ENCODE results near the gene CNPPD1. TPM values are rescaled to one million over a fixed set of nuclear protein-coding genes. Genes with fewer than 3 reads are reported as not detected.

CNPPD1 gene
- polyA plus RNA-seq, 12 donors: 28.7 to 52.0 (median 32.5) TPM; not detected in 1

DNA sequence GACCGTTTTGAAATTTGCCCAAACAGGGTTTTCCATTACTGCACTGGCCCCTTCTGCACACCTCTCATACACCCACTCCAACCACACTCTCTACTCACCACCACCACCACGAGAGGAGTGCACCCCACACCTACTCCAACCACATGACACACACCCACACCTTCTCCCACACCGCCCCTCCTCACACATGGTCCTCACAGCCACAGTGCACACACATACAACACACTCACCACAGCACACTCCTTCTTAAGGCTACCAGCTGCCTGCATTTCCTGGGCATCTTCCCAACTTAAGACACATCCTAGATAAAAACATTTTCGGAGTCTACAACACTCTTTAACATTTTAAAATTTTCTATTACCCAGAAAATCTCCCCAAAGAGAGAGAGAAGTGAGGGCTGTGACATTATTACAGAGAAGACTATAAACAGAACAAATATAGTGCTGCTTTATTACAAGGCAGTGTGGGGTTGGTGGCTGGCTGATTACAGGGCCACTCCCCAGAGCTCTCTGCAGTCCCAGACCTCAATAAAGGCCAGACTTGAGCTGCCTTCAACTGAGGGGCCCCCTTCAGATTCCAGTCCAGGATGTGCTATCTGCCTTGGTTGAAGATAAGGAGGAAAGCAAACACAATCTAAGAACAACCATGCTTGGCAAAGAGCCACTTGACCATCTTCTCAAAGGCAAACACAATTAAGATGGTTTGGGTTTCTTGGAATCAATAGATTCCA, 52.2 kb downstream of the CNPPD1 start:
- no peak for DNase-seq

DNA sequence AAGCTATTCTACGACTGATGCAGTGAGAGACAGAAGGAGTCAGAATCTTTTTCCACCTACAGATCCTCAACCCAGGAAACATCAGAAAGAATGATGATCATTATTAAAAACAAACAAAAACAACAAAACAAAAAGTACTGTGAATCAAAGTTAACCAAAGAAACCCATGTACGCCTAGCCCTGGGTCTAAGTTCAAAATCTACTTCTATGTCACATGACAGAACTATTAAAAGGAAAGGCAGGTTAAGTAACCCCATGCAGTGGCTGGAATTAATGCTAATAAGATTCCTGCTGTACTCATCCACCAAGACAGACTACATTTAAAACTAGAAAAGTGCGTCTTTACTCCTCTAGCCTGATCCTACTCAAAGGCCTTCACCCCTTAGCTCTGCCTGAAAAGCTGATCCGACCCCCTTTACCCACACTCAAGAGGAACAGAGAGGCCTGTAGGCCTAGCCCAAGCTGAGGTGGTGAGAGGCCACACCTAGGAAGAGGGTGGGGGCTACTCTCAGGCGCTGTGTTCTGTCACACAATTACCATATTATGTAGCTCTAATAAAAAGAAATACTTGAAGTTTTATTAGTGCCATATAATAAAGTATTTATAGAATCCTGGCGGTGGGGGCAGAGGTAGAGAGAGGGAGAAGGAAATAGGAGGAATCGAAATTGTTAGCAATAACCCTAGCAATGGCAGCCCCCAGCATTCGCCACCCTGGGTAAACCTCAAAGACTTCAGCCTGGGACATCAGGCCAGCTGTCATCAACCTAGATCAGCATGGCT, 53.2 kb downstream of the CNPPD1 start:
- no peak for DNase-seq

DNA sequence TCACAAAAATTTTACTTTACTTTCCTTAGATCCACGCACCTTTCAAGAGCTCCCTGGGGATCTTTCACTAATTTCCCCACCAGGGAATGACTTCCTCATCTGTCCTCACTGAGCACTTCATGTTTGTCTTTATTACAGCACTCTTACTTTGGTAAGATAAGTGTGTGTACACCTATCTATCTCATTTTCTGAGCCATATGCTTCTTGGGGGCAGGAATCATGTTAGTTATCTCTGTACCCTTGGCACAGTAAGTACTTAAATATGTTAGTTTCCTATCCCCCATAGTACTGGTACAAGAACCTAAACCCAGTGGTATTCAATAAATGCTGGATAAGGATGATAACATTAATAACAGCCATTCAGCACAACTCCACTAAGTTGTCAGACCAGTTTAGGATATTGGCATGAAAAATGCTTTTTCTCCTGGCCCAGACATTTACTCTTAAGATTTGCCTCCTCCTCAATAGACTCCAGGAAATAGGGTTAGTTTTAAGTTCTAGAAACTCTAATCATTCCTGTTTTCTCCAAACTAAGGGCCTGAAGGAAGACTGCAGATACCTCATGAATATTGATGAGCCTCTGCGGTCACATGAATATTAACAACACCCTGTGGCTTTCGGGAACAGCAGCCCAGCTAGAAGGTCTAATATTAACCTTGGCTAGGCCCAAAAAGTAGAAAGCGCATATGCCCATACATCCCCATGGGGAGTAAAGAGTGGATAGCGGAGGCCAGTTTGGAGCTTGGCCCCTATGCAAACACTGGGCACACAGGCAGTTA, 54.3 kb downstream of the CNPPD1 start:
- DNase-seq: no peak

Other genes with a start within 250 kb of the CNPPD1 start
- under 1 TPM in 3 of 12 donors, not detected in 9; 0.07 to 0.19 (median 0.07) TPM for gene CDK5R2, start 217.3 kb downstream of the CNPPD1 start, polyA plus RNA-seq (ENCODE audit: insufficient read length in 12 of 12)
- gene FEV, start 191.7 kb downstream of the CNPPD1 start, polyA plus RNA-seq (ENCODE audit: insufficient read length in 12 of 12): 1 to 10 TPM in 1 of 12 donors, under 1 TPM in 6, not detected in 5; 0.09 to 5.7 (median 0.17) TPM
- not detected for gene CRYBA2, start 183.5 kb downstream of the CNPPD1 start, polyA plus RNA-seq (ENCODE audit: insufficient read length in 12 of 12)
- gene CFAP65, start 135.4 kb downstream of the CNPPD1 start, polyA plus RNA-seq (ENCODE audit: insufficient read length in 12 of 12): under 1 TPM in 1 of 12 donors, not detected in 11; 0.08 TPM
- 10 to 100 TPM in 1 of 12 donors, under 1 TPM in 2, not detected in 9; 0.09 to 23.0 (median 0.30) TPM for gene IHH, start 116.0 kb downstream of the CNPPD1 start, polyA plus RNA-seq (ENCODE audit: insufficient read length in 12 of 12)
- 10 to 100 TPM in 11 of 12 donors, not detected in 1; 12.2 to 17.1 (median 14.7) TPM for gene NHEJ1, start 16.1 kb downstream of the CNPPD1 start, polyA plus RNA-seq (ENCODE audit: insufficient read length in 12 of 12)
- 1 to 10 TPM in 7 of 12 donors, under 1 TPM in 3, not detected in 2; 0.53 to 3.4 (median 1.1) TPM for gene SLC23A3, start 6.9 kb downstream of the CNPPD1 start, polyA plus RNA-seq (ENCODE audit: insufficient read length in 12 of 12)
- gene RETREG2, start 1.4 kb upstream of the CNPPD1 start, polyA plus RNA-seq (ENCODE audit: insufficient read length in 12 of 12): 10 to 100 TPM in 11 of 12 donors, not detected in 1; 34.8 to 80.3 (median 43.3) TPM
- gene ZFAND2B, start 29.9 kb upstream of the CNPPD1 start, polyA plus RNA-seq (ENCODE audit: insufficient read length in 12 of 12): 10 to 100 TPM in 11 of 12 donors, not detected in 1; 16.5 to 36.6 (median 24.2) TPM
- 10 to 100 TPM in 11 of 12 donors, not detected in 1; 28.3 to 42.0 (median 29.6) TPM for gene ABCB6, start 42.0 kb upstream of the CNPPD1 start, polyA plus RNA-seq (ENCODE audit: insufficient read length in 12 of 12)
- 10 to 100 TPM in 11 of 12 donors, not detected in 1; 26.7 to 49.9 (median 31.6) TPM for gene ATG9A, start 52.7 kb upstream of the CNPPD1 start, polyA plus RNA-seq (ENCODE audit: insufficient read length in 12 of 12)
- 10 to 100 TPM in 11 of 12 donors, not detected in 1; 16.1 to 60.7 (median 24.1) TPM for gene ANKZF1, start 52.9 kb upstream of the CNPPD1 start, polyA plus RNA-seq (ENCODE audit: insufficient read length in 12 of 12)
- 10 to 100 TPM in 1 of 12 donors, 1 to 10 TPM in 9, not detected in 2; 3.4 to 11.6 (median 5.4) TPM for gene GLB1L, start 68.5 kb upstream of the CNPPD1 start, polyA plus RNA-seq (ENCODE audit: insufficient read length in 12 of 12)
- 10 to 100 TPM in 11 of 12 donors, not detected in 1; 13.6 to 36.2 (median 17.0) TPM for gene STK16, start 68.6 kb upstream of the CNPPD1 start, polyA plus RNA-seq (ENCODE audit: insufficient read length in 12 of 12)
- under 1 TPM in 3 of 12 donors, not detected in 9; 0.21 to 0.24 (median 0.23) TPM for gene TUBA4B, start 76.3 kb upstream of the CNPPD1 start, polyA plus RNA-seq (ENCODE audit: insufficient read length in 12 of 12)
- 100 to 1,000 TPM in 10 of 12 donors, 10 to 100 TPM in 1, not detected in 1; 75.2 to 146 (median 120) TPM for gene TUBA4A, start 77.0 kb upstream of the CNPPD1 start, polyA plus RNA-seq (ENCODE audit: insufficient read length in 12 of 12)
- 10 to 100 TPM in 11 of 12 donors, not detected in 1; 66.8 to 96.2 (median 82.4) TPM for gene DNAJB2, start 102.4 kb upstream of the CNPPD1 start, polyA plus RNA-seq (ENCODE audit: insufficient read length in 12 of 12)
- under 1 TPM in 6 of 12 donors, not detected in 6; 0.17 to 0.44 (median 0.22) TPM for gene PTPRN, start 132.5 kb upstream of the CNPPD1 start, polyA plus RNA-seq (ENCODE audit: insufficient read length in 12 of 12)
- gene RESP18, start 155.8 kb upstream of the CNPPD1 start, polyA plus RNA-seq (ENCODE audit: insufficient read length in 12 of 12): not detected
- 10 to 100 TPM in 11 of 12 donors, not detected in 1; 25.7 to 53.3 (median 34.3) TPM for gene DNPEP, start 211.0 kb upstream of the CNPPD1 start, polyA plus RNA-seq (ENCODE audit: insufficient read length in 12 of 12)
- 1,000 to 10,000 TPM; 1,983 to 5,935 (median 4,188) TPM for gene DES, start 241.5 kb upstream of the CNPPD1 start, polyA plus RNA-seq (ENCODE audit: insufficient read length in 12 of 12)

Data from muscle of arm (tissue), 12 donors.